ENCODE data around the gene FAM13A. TPM values are rescaled to one million over a fixed set of nuclear protein-coding genes. Genes with fewer than 3 reads are reported as not detected.

The FAM13A gene
- total RNA-seq, 1 donor from 2014 or later: 29.5 TPM

DNA sequence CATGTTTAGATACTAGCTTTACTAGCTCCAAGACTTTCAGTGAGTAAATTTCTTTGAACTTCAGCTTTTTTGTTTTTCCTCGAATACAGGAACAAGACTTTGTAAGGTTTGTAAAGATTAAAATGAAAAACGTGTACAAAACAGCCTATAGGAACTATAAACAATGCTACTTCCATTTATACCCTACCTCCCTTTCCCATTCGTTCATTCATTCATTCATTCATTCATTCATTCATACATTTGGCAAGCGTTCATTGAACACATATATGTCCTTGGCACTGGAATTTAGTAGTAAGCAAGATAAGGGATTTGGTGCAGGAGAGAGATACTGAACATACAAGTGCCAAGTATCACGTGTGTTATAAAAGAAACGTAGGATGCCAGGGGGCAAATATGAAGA, 293.9 kb downstream of the FAM13A start:
- Mint-ChIP-seq H3K27me3 (no peaks in the 10 kb centered on the region), H3K27ac (no peak overlapping the region), H3K36me3 (ENCODE audit: insufficient read depth) (peaks cover 15% of the 10 kb centered on the region), H3K9me3 (ENCODE audit: low read depth) (no peaks in the 10 kb centered on the region), H3K4me1 (ENCODE audit: low read depth) (peaks cover 18% of the 10 kb centered on the region), H3K4me3 (ENCODE audit: low read depth) (no peak overlapping the region)
- no peak for DNase-seq (ENCODE audit: low spot score, unreplicated experiment)
- TF ChIP-seq, protein P1, sequence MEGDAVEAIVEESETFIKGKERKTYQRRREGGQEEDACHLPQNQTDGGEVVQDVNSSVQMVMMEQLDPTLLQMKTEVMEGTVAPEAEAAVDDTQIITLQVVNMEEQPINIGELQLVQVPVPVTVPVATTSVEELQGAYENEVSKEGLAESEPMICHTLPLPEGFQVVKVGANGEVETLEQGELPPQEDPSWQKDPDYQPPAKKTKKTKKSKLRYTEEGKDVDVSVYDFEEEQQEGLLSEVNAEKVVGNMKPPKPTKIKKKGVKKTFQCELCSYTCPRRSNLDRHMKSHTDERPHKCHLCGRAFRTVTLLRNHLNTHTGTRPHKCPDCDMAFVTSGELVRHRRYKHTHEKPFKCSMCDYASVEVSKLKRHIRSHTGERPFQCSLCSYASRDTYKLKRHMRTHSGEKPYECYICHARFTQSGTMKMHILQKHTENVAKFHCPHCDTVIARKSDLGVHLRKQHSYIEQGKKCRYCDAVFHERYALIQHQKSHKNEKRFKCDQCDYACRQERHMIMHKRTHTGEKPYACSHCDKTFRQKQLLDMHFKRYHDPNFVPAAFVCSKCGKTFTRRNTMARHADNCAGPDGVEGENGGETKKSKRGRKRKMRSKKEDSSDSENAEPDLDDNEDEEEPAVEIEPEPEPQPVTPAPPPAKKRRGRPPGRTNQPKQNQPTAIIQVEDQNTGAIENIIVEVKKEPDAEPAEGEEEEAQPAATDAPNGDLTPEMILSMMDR (IDR thresholded peaks at IDR 0.05; ENCODE audit: unreplicated experiment): no peak

DNA sequence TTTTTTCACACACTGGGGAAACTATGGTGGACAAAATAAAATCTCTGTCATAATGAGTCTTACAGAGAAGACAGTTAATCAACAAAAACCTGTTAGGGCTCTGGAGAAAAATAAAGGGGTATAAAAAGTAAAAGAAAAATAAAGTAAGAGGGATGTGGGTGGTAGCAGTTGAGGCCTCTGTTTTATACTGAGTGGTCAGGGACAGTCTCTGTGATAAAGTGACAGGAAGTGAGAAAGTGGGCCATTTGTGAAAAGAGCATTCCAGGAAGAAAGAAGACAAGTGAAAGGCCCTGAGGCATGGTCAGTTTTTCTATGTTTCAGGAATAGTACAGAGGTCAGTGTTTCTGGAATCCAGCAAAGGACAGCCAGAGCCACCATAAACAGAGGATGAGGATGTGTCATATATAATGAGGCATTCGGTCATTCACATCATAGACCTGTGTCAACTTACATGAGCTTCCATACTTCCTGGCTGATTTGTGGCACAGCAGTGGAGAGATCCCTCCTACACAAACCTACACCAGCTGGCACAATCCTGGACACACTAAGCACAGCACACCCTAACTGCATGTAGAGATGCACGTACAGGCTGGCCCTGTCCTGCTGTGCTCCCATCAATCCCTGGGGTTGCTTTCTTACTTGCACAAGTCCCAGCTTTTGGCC, 295.0 kb downstream of the FAM13A start:
- DNase-seq (ENCODE audit: low spot score, unreplicated experiment): no peak
- no peak overlapping the region for H3K27ac Mint-ChIP-seq
- TF ChIP-seq, protein P1 (IDR thresholded peaks at IDR 0.05; ENCODE audit: unreplicated experiment): no peak
- peaks cover 11% of the 10 kb centered on the region for H3K36me3 Mint-ChIP-seq (ENCODE audit: insufficient read depth)
- H3K4me3 Mint-ChIP-seq (ENCODE audit: low read depth): no peak overlapping the region
- H3K27me3 Mint-ChIP-seq: no peaks in the 10 kb centered on the region
- peaks cover 21% of the 10 kb centered on the region for H3K4me1 Mint-ChIP-seq (ENCODE audit: low read depth)
- H3K9me3 Mint-ChIP-seq (ENCODE audit: low read depth): no peaks in the 10 kb centered on the region

DNA sequence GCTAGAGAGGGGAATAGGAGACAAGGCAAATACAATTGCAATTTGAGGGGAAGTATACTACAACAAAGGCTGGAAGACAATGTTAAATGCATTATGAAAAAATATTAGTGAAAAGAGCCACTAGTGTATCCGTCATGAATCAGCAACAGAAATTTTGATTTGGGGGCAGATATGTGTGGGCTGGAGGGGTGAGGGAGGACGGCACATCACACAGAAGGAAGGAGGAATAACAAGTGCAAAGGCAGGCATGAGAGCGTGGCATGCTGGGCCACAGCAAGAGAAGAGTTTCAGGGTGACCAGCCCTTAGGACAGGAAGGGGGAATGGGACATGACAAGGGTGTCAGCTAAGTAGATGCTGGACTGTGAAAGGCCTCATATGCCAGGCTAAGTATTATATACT, 295.6 kb downstream of the FAM13A start:
- Mint-ChIP-seq H3K27me3 (no peaks in the 10 kb centered on the region), H3K4me1 (ENCODE audit: low read depth) (peaks cover 21% of the 10 kb centered on the region), H3K9me3 (ENCODE audit: low read depth) (no peaks in the 10 kb centered on the region), H3K27ac (no peak overlapping the region), H3K36me3 (ENCODE audit: insufficient read depth) (peaks cover 9% of the 10 kb centered on the region), H3K4me3 (ENCODE audit: low read depth) (no peak overlapping the region)
- TF ChIP-seq, protein P1 (IDR thresholded peaks at IDR 0.05; ENCODE audit: unreplicated experiment): no peak
- DNase-seq (ENCODE audit: low spot score, unreplicated experiment): no peak

DNA sequence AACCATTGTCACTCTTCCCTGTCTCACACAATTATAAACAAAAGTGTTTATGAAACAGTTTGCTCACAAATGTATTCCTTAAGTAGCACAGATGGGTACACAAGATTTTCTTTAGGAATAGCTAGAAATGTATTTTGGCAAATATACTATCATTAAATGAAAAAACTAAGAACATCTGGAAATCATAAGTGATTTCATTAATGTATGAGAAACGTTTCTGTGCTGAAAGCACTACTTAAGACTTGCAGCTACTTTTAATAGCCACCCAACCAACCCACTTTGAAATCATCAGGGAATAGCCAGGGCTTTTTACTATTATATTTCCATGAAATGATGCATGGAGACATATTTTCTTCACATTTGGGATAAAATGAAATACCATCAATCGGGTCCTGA, 297.1 kb downstream of the FAM13A start:
- Mint-ChIP-seq H3K4me3 (ENCODE audit: low read depth) (no peak overlapping the region), H3K27ac (no peak overlapping the region), H3K4me1 (ENCODE audit: low read depth) (peaks cover 24% of the 10 kb centered on the region), H3K9me3 (ENCODE audit: low read depth) (no peaks in the 10 kb centered on the region), H3K36me3 (ENCODE audit: insufficient read depth) (peaks cover 4% of the 10 kb centered on the region), H3K27me3 (no peaks in the 10 kb centered on the region)
- TF ChIP-seq, protein P1 (IDR thresholded peaks at IDR 0.05; ENCODE audit: unreplicated experiment): no peak
- no peak for DNase-seq (ENCODE audit: low spot score, unreplicated experiment)

DNA sequence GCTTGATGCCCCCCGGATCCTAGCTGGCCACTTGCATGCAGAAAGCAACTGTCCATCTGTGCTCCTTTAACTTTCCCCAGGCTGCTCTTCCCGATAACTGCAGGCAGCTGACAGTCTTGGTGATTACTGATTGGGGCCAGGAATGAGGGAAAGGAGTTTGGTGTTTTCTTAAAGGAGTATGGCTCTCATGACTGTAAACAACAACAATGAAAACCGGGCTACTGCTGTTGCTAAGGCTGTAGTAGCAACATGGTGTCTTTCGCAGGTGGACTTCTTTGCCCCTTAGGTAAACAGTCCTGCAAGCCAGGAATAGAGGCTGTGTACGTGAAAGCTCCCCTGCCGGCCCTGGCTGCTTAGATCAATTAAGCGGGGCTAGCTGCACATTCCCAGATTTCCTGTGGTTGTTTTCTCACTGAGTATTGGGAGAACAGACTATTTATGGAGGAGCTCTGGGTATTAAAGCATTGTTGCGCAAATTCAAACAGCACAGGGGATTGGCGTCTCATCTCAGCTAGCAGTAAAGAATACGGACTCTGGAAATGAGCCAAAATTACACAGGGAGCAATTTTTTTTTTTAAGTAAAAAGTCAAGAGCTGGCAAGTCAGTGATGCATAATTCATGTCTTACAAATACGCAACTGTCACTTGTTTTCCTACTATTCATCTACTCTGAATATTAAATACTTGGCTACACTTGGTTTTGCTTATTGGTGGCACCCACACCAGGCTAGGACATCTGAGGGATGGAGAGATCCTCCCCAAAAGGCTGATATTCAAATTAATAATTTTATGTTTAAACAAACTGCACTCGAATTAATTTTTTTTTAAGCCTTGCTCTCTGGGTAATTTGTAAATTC, 297.7 kb downstream of the FAM13A start:
- peaks cover 29% of the 10 kb centered on the region for H3K4me1 Mint-ChIP-seq (ENCODE audit: low read depth)
- H3K4me3 Mint-ChIP-seq (ENCODE audit: low read depth): no peak overlapping the region
- no peak for DNase-seq (ENCODE audit: low spot score, unreplicated experiment)
- no peaks in the 10 kb centered on the region for H3K9me3 Mint-ChIP-seq (ENCODE audit: low read depth)
- TF ChIP-seq, protein P1 (IDR thresholded peaks at IDR 0.05; ENCODE audit: unreplicated experiment): no peak
- peak overlapping the region; percentile 22 for H3K27ac Mint-ChIP-seq
- H3K36me3 Mint-ChIP-seq (ENCODE audit: insufficient read depth): peaks cover 4% of the 10 kb centered on the region
- no peaks in the 10 kb centered on the region for H3K27me3 Mint-ChIP-seq
